H1 (cell line): ENCODE data around the gene MARK3. TPM values are rescaled to one million over a fixed set of nuclear protein-coding genes. Genes with fewer than 3 reads are reported as not detected.

Source experiments
- BCL11A ChIP-seq, 2 experiments: IDR thresholded peaks; one replicate each; pipeline ENCODE4 v1.6.1; 2011; ENCODE audit warnings: low read depth in 2 of 2, low read length in 2 of 2, mild to moderate bottlenecking in 2 of 2
- CREB1 ChIP-seq: IDR thresholded peaks from 2 replicates; pipeline ENCODE4 v1.6.1; 2012; ENCODE audit warnings: inconsistent platforms
- EZH2 ChIP-seq: fragments of 200-600 bp; sonication (generic); IDR thresholded peaks from 2 replicates; pipeline ENCODE4 v1.7.1; 2012; ENCODE audit warnings: low read depth, mild to moderate bottlenecking, moderate library complexity, low read length, inconsistent platforms; ENCODE audit not compliant: severe bottlenecking
- KDM1A ChIP-seq: fragments of 200-600, 300-600 bp; sonication (generic); IDR thresholded peaks from 2 replicates; pipeline ENCODE4 v1.7.1; 2016; ENCODE audit warnings: mild to moderate bottlenecking, low read length, borderline replicate concordance
- NANOG ChIP-seq: IDR thresholded peaks from 2 replicates; pipeline ENCODE4 v1.6.1; 2011; ENCODE audit warnings: low read length, low read depth, mild to moderate bottlenecking, inconsistent platforms; ENCODE audit not compliant: insufficient read depth, poor library complexity, severe bottlenecking
- POLR2AphosphoS5 ChIP-seq: IDR thresholded peaks from 2 replicates; pipeline ENCODE4 v1.6.1; 2011; ENCODE audit warnings: low read depth, low read length
- RAD21 ChIP-seq, 2 experiments: IDR thresholded peaks in 1 of 2; conservative IDR thresholded peaks in 1 of 2; 2 replicates each; pipeline ENCODE4 v1.6.1; 2011; ENCODE audit warnings: low read depth in 2 of 2, low read length in 2 of 2, improper control_type of control experiment in 1 of 2, inconsistent platforms in 1 of 2, mild to moderate bottlenecking in 1 of 2, moderate library complexity in 1 of 2
- polyA plus RNA-seq, 7 experiments: library from polyadenylated mRNA; depleted of rRNA in 3 of 7; stranded (reverse) in 5 of 7; unstranded in 2 of 7; fragments of >200 nt in 5 of 7; fragments of 200-250 nt in 2 of 7; gene quantifications; 1 replicate in 5 of 7; 2 replicates in 1 of 7; 4 replicates in 1 of 7; pipeline versions ENCODE4 v1.2.1 to v1.2.3, GENCODE V29; 2011 to 2013; ENCODE audit warnings: missing spikeins in 2 of 7, mixed read lengths in 2 of 7
- total RNA-seq: library from RNA; stranded (reverse); fragmentation: NEBNext Ultra II Directional; extraction: Animal tissue kit (Norgen Biotek cat#: 25700); gene quantifications from 2 replicates; pipeline ENCODE4 v1.2.1, GENCODE V29; 2021
- TF ChIP-seq, protein P1 (sequence below): fragments of 300-600 bp; sonication (generic); IDR thresholded peaks from 2 replicates; pipeline ENCODE4 v1.7.1; 2012; ENCODE audit warnings: low read length, moderate library complexity, mild to moderate bottlenecking, inconsistent platforms; ENCODE audit not compliant: insufficient replicate concordance

MARK3 gene
- total and polyA plus RNA-seq, 2 of the 8 experiments (the other 6 are each of a cell fraction or from before 2014, with no cell fraction given) = 39.4 to 76.9 TPM

DNA sequence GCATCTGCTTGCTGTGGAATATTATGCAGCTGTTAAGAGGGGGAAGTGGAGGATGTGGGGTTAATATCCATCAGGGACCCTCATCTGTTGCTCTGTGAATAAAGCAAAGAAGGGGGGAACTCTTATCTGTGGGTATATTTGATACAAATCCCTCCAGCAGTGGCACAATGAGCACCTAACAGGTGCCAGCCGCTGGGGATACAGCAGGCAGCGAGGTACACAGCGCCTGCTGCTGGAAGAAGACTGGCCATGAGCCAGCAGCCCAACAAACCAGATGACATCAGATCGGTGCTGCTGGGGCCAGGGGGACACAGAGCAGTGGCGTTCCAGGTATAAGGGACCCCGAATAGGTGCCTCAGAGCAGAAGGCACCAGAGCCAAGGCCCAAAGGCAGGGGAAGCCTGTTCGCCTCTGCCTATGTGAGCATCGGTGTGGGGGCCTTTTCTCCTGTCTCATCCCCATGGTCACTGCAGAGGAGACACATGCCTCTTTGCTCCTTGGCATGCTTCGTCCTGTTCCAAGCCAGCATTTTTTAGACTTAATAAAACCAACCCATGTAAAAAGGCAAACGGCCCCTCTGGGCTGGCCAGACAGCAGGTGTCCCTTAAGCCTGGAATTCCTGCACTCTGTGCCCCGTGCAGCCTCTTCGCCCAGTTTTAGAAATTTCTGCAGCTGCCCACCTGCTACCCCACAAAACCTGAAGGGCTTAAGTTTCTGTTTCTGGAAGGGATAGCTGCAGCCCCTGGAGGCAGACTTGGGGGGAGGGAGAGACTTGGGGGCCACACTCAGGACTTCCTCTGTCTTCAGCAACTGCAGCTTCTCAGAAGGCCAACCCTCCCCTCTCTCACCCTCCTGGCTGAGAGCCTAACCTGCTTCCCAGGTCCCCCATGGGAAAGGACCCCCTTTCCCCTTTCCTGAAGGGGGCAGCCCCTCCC lies 139.1 kb downstream of the MARK3 start (continued):
- TF ChIP-seq, protein P1, sequence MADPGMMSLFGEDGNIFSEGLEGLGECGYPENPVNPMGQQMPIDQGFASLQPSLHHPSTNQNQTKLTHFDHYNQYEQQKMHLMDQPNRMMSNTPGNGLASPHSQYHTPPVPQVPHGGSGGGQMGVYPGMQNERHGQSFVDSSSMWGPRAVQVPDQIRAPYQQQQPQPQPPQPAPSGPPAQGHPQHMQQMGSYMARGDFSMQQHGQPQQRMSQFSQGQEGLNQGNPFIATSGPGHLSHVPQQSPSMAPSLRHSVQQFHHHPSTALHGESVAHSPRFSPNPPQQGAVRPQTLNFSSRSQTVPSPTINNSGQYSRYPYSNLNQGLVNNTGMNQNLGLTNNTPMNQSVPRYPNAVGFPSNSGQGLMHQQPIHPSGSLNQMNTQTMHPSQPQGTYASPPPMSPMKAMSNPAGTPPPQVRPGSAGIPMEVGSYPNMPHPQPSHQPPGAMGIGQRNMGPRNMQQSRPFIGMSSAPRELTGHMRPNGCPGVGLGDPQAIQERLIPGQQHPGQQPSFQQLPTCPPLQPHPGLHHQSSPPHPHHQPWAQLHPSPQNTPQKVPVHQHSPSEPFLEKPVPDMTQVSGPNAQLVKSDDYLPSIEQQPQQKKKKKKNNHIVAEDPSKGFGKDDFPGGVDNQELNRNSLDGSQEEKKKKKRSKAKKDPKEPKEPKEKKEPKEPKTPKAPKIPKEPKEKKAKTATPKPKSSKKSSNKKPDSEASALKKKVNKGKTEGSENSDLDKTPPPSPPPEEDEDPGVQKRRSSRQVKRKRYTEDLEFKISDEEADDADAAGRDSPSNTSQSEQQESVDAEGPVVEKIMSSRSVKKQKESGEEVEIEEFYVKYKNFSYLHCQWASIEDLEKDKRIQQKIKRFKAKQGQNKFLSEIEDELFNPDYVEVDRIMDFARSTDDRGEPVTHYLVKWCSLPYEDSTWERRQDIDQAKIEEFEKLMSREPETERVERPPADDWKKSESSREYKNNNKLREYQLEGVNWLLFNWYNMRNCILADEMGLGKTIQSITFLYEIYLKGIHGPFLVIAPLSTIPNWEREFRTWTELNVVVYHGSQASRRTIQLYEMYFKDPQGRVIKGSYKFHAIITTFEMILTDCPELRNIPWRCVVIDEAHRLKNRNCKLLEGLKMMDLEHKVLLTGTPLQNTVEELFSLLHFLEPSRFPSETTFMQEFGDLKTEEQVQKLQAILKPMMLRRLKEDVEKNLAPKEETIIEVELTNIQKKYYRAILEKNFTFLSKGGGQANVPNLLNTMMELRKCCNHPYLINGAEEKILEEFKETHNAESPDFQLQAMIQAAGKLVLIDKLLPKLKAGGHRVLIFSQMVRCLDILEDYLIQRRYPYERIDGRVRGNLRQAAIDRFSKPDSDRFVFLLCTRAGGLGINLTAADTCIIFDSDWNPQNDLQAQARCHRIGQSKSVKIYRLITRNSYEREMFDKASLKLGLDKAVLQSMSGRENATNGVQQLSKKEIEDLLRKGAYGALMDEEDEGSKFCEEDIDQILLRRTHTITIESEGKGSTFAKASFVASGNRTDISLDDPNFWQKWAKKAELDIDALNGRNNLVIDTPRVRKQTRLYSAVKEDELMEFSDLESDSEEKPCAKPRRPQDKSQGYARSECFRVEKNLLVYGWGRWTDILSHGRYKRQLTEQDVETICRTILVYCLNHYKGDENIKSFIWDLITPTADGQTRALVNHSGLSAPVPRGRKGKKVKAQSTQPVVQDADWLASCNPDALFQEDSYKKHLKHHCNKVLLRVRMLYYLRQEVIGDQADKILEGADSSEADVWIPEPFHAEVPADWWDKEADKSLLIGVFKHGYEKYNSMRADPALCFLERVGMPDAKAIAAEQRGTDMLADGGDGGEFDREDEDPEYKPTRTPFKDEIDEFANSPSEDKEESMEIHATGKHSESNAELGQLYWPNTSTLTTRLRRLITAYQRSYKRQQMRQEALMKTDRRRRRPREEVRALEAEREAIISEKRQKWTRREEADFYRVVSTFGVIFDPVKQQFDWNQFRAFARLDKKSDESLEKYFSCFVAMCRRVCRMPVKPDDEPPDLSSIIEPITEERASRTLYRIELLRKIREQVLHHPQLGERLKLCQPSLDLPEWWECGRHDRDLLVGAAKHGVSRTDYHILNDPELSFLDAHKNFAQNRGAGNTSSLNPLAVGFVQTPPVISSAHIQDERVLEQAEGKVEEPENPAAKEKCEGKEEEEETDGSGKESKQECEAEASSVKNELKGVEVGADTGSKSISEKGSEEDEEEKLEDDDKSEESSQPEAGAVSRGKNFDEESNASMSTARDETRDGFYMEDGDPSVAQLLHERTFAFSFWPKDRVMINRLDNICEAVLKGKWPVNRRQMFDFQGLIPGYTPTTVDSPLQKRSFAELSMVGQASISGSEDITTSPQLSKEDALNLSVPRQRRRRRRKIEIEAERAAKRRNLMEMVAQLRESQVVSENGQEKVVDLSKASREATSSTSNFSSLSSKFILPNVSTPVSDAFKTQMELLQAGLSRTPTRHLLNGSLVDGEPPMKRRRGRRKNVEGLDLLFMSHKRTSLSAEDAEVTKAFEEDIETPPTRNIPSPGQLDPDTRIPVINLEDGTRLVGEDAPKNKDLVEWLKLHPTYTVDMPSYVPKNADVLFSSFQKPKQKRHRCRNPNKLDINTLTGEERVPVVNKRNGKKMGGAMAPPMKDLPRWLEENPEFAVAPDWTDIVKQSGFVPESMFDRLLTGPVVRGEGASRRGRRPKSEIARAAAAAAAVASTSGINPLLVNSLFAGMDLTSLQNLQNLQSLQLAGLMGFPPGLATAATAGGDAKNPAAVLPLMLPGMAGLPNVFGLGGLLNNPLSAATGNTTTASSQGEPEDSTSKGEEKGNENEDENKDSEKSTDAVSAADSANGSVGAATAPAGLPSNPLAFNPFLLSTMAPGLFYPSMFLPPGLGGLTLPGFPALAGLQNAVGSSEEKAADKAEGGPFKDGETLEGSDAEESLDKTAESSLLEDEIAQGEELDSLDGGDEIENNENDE = no peak
- no peak for TF ChIP-seq NANOG
- TF ChIP-seq RAD21 (IDR thresholded peaks at IDR 0.05 in 1 of 2, conservative IDR thresholded peaks at IDR 0.05 in 1 of 2; ENCODE audit: low read depth in 2 of 2, low read length in 2 of 2) = peak in 1 of 2 experiments; percentile 28; a peak in 1 of 4 replicates
- peak; percentile 83; the same call in 1 of the 2 replicates for TF ChIP-seq KDM1A
- TF ChIP-seq POLR2AphosphoS5 = no peak
- TF ChIP-seq EZH2 = no peak
- no peak for TF ChIP-seq BCL11A (IDR thresholded peaks at IDR 0.05; ENCODE audit: low read depth in 2 of 2, low read length in 2 of 2)
- TF ChIP-seq CREB1 = no peak
